ENCODE measurements around the gene KLF2.

DNA sequence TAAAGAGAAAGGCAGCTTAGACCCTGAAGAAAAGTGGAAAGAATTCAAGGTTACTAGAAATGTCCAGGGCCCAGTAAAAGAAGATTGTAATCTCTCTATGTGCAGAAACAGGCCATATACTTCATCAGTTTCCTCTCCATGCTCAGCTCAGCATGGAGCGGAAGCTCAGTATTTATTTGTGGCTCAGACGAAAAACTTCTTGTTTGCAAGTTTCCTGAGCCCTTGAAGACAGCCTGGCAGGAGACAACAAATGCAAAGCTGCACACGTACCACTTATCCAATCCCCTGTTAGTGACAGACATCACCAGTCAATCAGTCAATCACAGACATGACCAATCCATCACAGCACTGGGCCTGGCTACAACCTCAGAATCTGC is 8.1 kb upstream of the KLF2 start:
- TF ChIP-seq, protein P1, sequence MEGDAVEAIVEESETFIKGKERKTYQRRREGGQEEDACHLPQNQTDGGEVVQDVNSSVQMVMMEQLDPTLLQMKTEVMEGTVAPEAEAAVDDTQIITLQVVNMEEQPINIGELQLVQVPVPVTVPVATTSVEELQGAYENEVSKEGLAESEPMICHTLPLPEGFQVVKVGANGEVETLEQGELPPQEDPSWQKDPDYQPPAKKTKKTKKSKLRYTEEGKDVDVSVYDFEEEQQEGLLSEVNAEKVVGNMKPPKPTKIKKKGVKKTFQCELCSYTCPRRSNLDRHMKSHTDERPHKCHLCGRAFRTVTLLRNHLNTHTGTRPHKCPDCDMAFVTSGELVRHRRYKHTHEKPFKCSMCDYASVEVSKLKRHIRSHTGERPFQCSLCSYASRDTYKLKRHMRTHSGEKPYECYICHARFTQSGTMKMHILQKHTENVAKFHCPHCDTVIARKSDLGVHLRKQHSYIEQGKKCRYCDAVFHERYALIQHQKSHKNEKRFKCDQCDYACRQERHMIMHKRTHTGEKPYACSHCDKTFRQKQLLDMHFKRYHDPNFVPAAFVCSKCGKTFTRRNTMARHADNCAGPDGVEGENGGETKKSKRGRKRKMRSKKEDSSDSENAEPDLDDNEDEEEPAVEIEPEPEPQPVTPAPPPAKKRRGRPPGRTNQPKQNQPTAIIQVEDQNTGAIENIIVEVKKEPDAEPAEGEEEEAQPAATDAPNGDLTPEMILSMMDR (IDR thresholded peaks at IDR 0.05): no peak
- no peak for TF ChIP-seq EZH2 (IDR thresholded peaks at IDR 0.05; ENCODE audit: borderline replicate concordance, insufficient read depth, low read depth, low read length, poor library complexity, severe bottlenecking)

Data from B cell (primary cell).